ENCODE measurements around the gene CLIC6. TPM values are rescaled to one million over a fixed set of nuclear protein-coding genes. Genes with fewer than 3 reads are reported as not detected.
"Not testable (repeated sequence)": the region's sequence is repeated elsewhere in the genome, so short reads cannot be mapped to it uniquely, and the experiment has no call there.

Gene CLIC6
- total RNA-seq, 1 donor from 2014 or later: 17.6 TPM

GRCh38 chr21:34706337-34706736 lies 37.5 kb downstream of the CLIC6 start:
- Mint-ChIP-seq H3K4me1 (ENCODE audit: unreplicated experiment) (no peaks in the 10 kb centered on the region), H3K27me3 (peaks cover 13% of the 10 kb centered on the region), H3K4me3 (no peak overlapping the region), H3K9me3 (no peaks in the 10 kb centered on the region), H3K27ac (no peak overlapping the region), H3K36me3 (no peaks in the 10 kb centered on the region)
- DNase-seq (ENCODE audit: extremely low spot score, unreplicated experiment): no peak
- no peak for TF ChIP-seq CTCF (conservative IDR thresholded peaks at IDR 0.05)

- no peak for TF ChIP-seq CTCF (conservative IDR thresholded peaks at IDR 0.05)
- Mint-ChIP-seq H3K27ac (no peak overlapping the region), H3K27me3 (peaks cover 12% of the 10 kb centered on the region), H3K36me3 (no peaks in the 10 kb centered on the region), H3K4me3 (no peak overlapping the region), H3K4me1 (ENCODE audit: unreplicated experiment) (no peaks in the 10 kb centered on the region), H3K9me3 (no peaks in the 10 kb centered on the region)
- no peak for DNase-seq (ENCODE audit: extremely low spot score, unreplicated experiment)
Measured at GRCh38 chr21:34707876-34708325, 39.1 kb downstream of the CLIC6 start.

GRCh38 chr21:34713621-34714020 lies 44.8 kb downstream of the CLIC6 start:
- no peak for TF ChIP-seq CTCF (conservative IDR thresholded peaks at IDR 0.05)
- no peak overlapping the region for H3K4me3 Mint-ChIP-seq

GRCh38 chr21:34715518-34715917 lies 46.7 kb downstream of the CLIC6 start:
- TF ChIP-seq CTCF (conservative IDR thresholded peaks at IDR 0.05): no peak
- Mint-ChIP-seq H3K9me3 (no peaks in the 10 kb centered on the region), H3K27me3 (peaks cover 21% of the 10 kb centered on the region), H3K36me3 (no peaks in the 10 kb centered on the region), H3K4me1 (ENCODE audit: unreplicated experiment) (no peaks in the 10 kb centered on the region), H3K27ac (no peak overlapping the region), H3K4me3 (no peak overlapping the region)
- no peak for DNase-seq (ENCODE audit: extremely low spot score, unreplicated experiment)

More at GRCh38 chr21:34713621-34714020, 44.8 kb downstream of the CLIC6 start:
- Mint-ChIP-seq H3K4me1 (ENCODE audit: unreplicated experiment) (no peaks in the 10 kb centered on the region), H3K9me3 (no peaks in the 10 kb centered on the region), H3K27me3 (peaks cover 21% of the 10 kb centered on the region), H3K36me3 (no peaks in the 10 kb centered on the region), H3K27ac (no peak overlapping the region)
- no peak for DNase-seq (ENCODE audit: extremely low spot score, unreplicated experiment)

- Mint-ChIP-seq H3K36me3 (no peaks in the 10 kb centered on the region), H3K9me3 (no peaks in the 10 kb centered on the region), H3K4me1 (ENCODE audit: unreplicated experiment) (no peaks in the 10 kb centered on the region), H3K27me3 (peaks cover 21% of the 10 kb centered on the region), H3K27ac (no peak overlapping the region), H3K4me3 (no peak overlapping the region)
- no peak for DNase-seq (ENCODE audit: extremely low spot score, unreplicated experiment)
- no peak for TF ChIP-seq CTCF (conservative IDR thresholded peaks at IDR 0.05)
Measured at GRCh38 chr21:34715985-34716596, 47.3 kb downstream of the CLIC6 start.

- not testable (repeated sequence) for H3K9me3 Mint-ChIP-seq; H3K4me1 Mint-ChIP-seq (ENCODE audit: unreplicated experiment); DNase-seq (ENCODE audit: extremely low spot score, unreplicated experiment); H3K4me3 Mint-ChIP-seq; H3K27ac Mint-ChIP-seq; H3K36me3 Mint-ChIP-seq
- H3K27me3 Mint-ChIP-seq: peaks cover 21% of the 10 kb centered on the region
Measured at GRCh38 chr21:34718529-34718928, 49.7 kb downstream of the CLIC6 start.
